Kidney capillary endothelial cell (primary cell): ENCODE data around the gene ATP6V0D1.
A peak's percentile ranks its signal among the peaks of the same experiment; 100 is the strongest.
"Not testable (repeated sequence)": the region's sequence is repeated elsewhere in the genome, so short reads cannot be mapped to it uniquely, and the experiment has no call there.

ENCODE experiments used
- DNase-seq: peaks from one replicate; pipeline ENCODE4 v3.0.0-alpha.2; 2018; ENCODE audit warnings: low spot score

The ATP6V0D1 gene

GRCh38 chr16:67480833-67481560, at the start of gene ATP6V0D1:
Gene ATP6V0D1, minus strand, starts transcription at chr16:67481157. Its CDS starts 71 bp downstream, at chr16:67481086.
- DNase-seq: peak; percentile 98

GRCh38 chr16:67530013-67530939, 49.3 kb upstream of the ATP6V0D1 start:
- no peak for DNase-seq

GRCh38 chr16:67529582-67530012, 48.6 kb upstream of the ATP6V0D1 start:
- DNase-seq: no peak

GRCh38 chr16:67528870-67529581, 48.1 kb upstream of the ATP6V0D1 start:
- no peak for DNase-seq

GRCh38 chr16:67528222-67528869, 47.4 kb upstream of the ATP6V0D1 start, which contains the start of gene RIPOR1:
Gene RIPOR1, plus strand, starts transcription at chr16:67528829. Its CDS starts 9,618 bp downstream, at chr16:67538447.
- no peak for DNase-seq

GRCh38 chr16:67526149-67526791, 45.3 kb upstream of the ATP6V0D1 start:
- DNase-seq: no peak

- DNase-seq: no peak
Observed at GRCh38 chr16:67525176-67525860, 44.4 kb upstream of the ATP6V0D1 start.

GRCh38 chr16:67521095-67521804, 40.3 kb upstream of the ATP6V0D1 start:
- DNase-seq: peak; percentile 97

- DNase-seq: no peak
Observed at GRCh38 chr16:67519242-67519641, 38.3 kb upstream of the ATP6V0D1 start.

- DNase-seq: no peak
Observed at GRCh38 chr16:67518676-67519075, 37.7 kb upstream of the ATP6V0D1 start.

- no peak for DNase-seq
Observed at GRCh38 chr16:67517661-67518423, 36.9 kb upstream of the ATP6V0D1 start.

- DNase-seq: no peak
Observed at GRCh38 chr16:67517155-67517445, 36.1 kb upstream of the ATP6V0D1 start.

GRCh38 chr16:67516296-67517154, 35.6 kb upstream of the ATP6V0D1 start:
- no peak for DNase-seq

- peak; percentile 79 for DNase-seq
Observed at GRCh38 chr16:67514382-67514828, 33.4 kb upstream of the ATP6V0D1 start.

- not testable (repeated sequence) for DNase-seq
Observed at GRCh38 chr16:67513892-67514291, 32.9 kb upstream of the ATP6V0D1 start.

- no peak for DNase-seq
Observed at GRCh38 chr16:67509016-67509415, 28.1 kb upstream of the ATP6V0D1 start.

- DNase-seq: no peak
Observed at GRCh38 chr16:67506468-67506867, 25.5 kb upstream of the ATP6V0D1 start.
